Common myeloid progenitor, CD34-positive (primary cell): ENCODE measurements around the gene EIF5.

ENCODE experiments used
- CTCF ChIA-PET: fragments of 350-600 bp; sonication (Branson Sonifier 250); formaldehyde crosslinking; loops from one replicate; lab custom pipeline; 2021; ENCODE audit warnings: antibody characterized with exemption; lab: Charles Lee
- POLR2A ChIA-PET: fragments of 350-600 bp; sonication (Branson Sonifier 250); formaldehyde crosslinking; loops from one replicate; lab custom pipeline; 2021; ENCODE audit warnings: antibody characterized with exemption; lab: Charles Lee
- DNase-seq, 3 donors: peaks; one replicate each; pipeline versions ENCODE4 v3.0.0 to v3.0.0-alpha.2; 2013
- H3K27ac ChIP-seq, 2 experiments: 1 replicate in 1 of 2; 2 replicates in 1 of 2; pipeline ENCODE4 v1.7.0; 2013; ENCODE audit warnings: inconsistent platforms in 2 of 2, low read length in 2 of 2, mild to moderate bottlenecking in 2 of 2, low read depth in 1 of 2, moderate library complexity in 1 of 2; ENCODE audit not compliant: severe bottlenecking in 2 of 2, insufficient read depth in 1 of 2, poor library complexity in 1 of 2
- H3K27me3 ChIP-seq, 5 experiments: replicated peaks in 2 of 5; 1 replicate in 3 of 5; 2 replicates in 2 of 5; pipeline versions ENCODE4 v1.6.1 to v1.7.0; 2013; ENCODE audit warnings: low read length in 4 of 5, mild to moderate bottlenecking in 2 of 5, moderate library complexity in 2 of 5, inconsistent platforms in 1 of 5; ENCODE audit not compliant: insufficient read depth in 5 of 5, control insufficient read depth in 4 of 5
- H3K36me3 ChIP-seq, 4 experiments: 1 replicate in 2 of 4; 2 replicates in 2 of 4; pipeline versions ENCODE4 v1.6.1 to v1.7.0; 2013; ENCODE audit warnings: low read length in 3 of 4, control low read depth in 1 of 4, mild to moderate bottlenecking in 1 of 4; ENCODE audit not compliant: control insufficient read depth in 4 of 4, insufficient read depth in 4 of 4
- H3K4me1 ChIP-seq, 4 experiments: 1 replicate in 3 of 4; 2 replicates in 1 of 4; pipeline versions ENCODE4 v1.6.1 to v1.7.1; 2013; ENCODE audit warnings: low read length in 3 of 4, mild to moderate bottlenecking in 3 of 4, control low read depth in 1 of 4, inconsistent platforms in 1 of 4, moderate library complexity in 1 of 4; ENCODE audit not compliant: control insufficient read depth in 4 of 4, insufficient read depth in 4 of 4; ENCODE audit errors: control extremely low read depth in 1 of 4
- H3K4me3 ChIP-seq, 7 experiments: 1 replicate in 4 of 7; 2 replicates in 3 of 7; pipeline versions ENCODE4 v1.5.1 to v1.7.0; 2013; ENCODE audit warnings: mild to moderate bottlenecking in 7 of 7, low read length in 6 of 7, moderate library complexity in 6 of 7, inconsistent platforms in 2 of 7, low read depth in 2 of 7, control low read depth in 1 of 7; ENCODE audit not compliant: insufficient read depth in 4 of 7, control insufficient read depth in 1 of 7; ENCODE audit errors: extremely low read depth in 1 of 7
- H3K9me3 ChIP-seq, 5 experiments: 1 replicate in 4 of 5; 2 replicates in 1 of 5; pipeline versions ENCODE4 v1.6.1 to v1.7.1; 2013; ENCODE audit warnings: low read length in 4 of 5, mild to moderate bottlenecking in 2 of 5, inconsistent platforms in 1 of 5, low read depth in 1 of 5, moderate library complexity in 1 of 5; ENCODE audit not compliant: control insufficient read depth in 4 of 5, insufficient read depth in 2 of 5; ENCODE audit errors: control extremely low read depth in 1 of 5
- WGBS: methylation state at CpG from one replicate; pipeline ENCODE4 v1.1.5; 2013; ENCODE audit not compliant: insufficient coverage; 5-methylcytosine and 5-hydroxymethylcytosine counted together

EIF5 gene

GRCh38 chr14:103290056-103290455, 44.0 kb upstream of the EIF5 start:
- POLR2A ChIA-PET = no interaction called here
- CTCF ChIA-PET = interaction anchor here (0.7 to 9.2 kb wide), 4 partner anchors 9 to 216 kb away, joined by 3 to 89 read pairs (median 7); no protein-coding TSS in a partner anchor
- peaks cover 2 to 49% (median 15%) of the 10 kb centered on the region in 5 experiments for H3K27me3 ChIP-seq

GRCh38 chr14:103290494-103290893, 43.5 kb upstream of the EIF5 start:
- Histone ChIP-seq H3K27me3 (peaks cover 2 to 45% (median 15%) of the 10 kb centered on the region in 5 experiments), H3K4me1 (no peaks in the 10 kb centered on the region), H3K9me3 (no peaks in the 10 kb centered on the region), H3K27ac (no peak overlapping the region), H3K4me3 (no peak overlapping the region), H3K36me3 (no peaks in the 10 kb centered on the region)
- WGBS = 91% methylated on average over 4 of the region's 5 CpGs
- ChIA-PET CTCF (interaction anchor here (0.9 to 9.2 kb wide), 5 partner anchors 8 to 216 kb away, joined by 3 to 89 read pairs (median 11); no protein-coding TSS in a partner anchor), POLR2A (no interaction called here)
- DNase-seq = no peak

More at GRCh38 chr14:103290056-103290455, 44.0 kb upstream of the EIF5 start:
- H3K4me1 ChIP-seq = no peaks in the 10 kb centered on the region
- no peaks in the 10 kb centered on the region for H3K9me3 ChIP-seq
- no peaks in the 10 kb centered on the region for H3K36me3 ChIP-seq
- H3K27ac ChIP-seq = no peak overlapping the region
- 92% methylated on average over 2 of the region's 4 CpGs for WGBS
- H3K4me3 ChIP-seq = no peak overlapping the region
- no peak for DNase-seq

GRCh38 chr14:103290961-103291360, 43.1 kb upstream of the EIF5 start:
- CTCF ChIA-PET = interaction anchor here (0.9 to 9.2 kb wide), 9 partner anchors 9 to 217 kb away, joined by 3 to 89 read pairs (median 3); no protein-coding TSS in a partner anchor
- no peak overlapping the region for H3K4me3 ChIP-seq
- H3K27ac ChIP-seq = no peak overlapping the region
- H3K36me3 ChIP-seq = no peaks in the 10 kb centered on the region
- POLR2A ChIA-PET = no interaction called here
- H3K9me3 ChIP-seq = no peaks in the 10 kb centered on the region
- H3K4me1 ChIP-seq = no peaks in the 10 kb centered on the region
- DNase-seq = no peak
- peaks cover 0 to 41% (median 15%) of the 10 kb centered on the region in 5 experiments for H3K27me3 ChIP-seq
- WGBS = 96% methylated on average over 3 of the region's 3 CpGs

GRCh38 chr14:103292426-103293374, 41.3 kb upstream of the EIF5 start:
- Histone ChIP-seq H3K9me3 (no peaks in the 10 kb centered on the region), H3K27me3 (peaks cover 0 to 27% (median 8%) of the 10 kb centered on the region in 5 experiments), H3K4me3 (no peak overlapping the region), H3K36me3 (no peaks in the 10 kb centered on the region), H3K4me1 (no peaks in the 10 kb centered on the region), H3K27ac (no peak overlapping the region)
- WGBS = 34% methylated on average over 8 of the region's 10 CpGs
- ChIA-PET POLR2A (no interaction called here), CTCF (interaction anchor here (0.7 to 9.2 kb wide), 14 partner anchors 10 to 218 kb away, joined by 3 to 89 read pairs (median 3); no protein-coding TSS in a partner anchor)
- peak; percentile 64 to 78 (median 70) for DNase-seq

GRCh38 chr14:103293465-103293864, 40.6 kb upstream of the EIF5 start:
- no peak overlapping the region for H3K27ac ChIP-seq
- CTCF ChIA-PET = interaction anchor here (0.8 to 9.2 kb wide), 7 partner anchors 11 to 189 kb away, joined by 3 to 89 read pairs (median 3); no protein-coding TSS in a partner anchor
- no peak for DNase-seq
- H3K4me3 ChIP-seq = no peak overlapping the region
- H3K4me1 ChIP-seq = no peaks in the 10 kb centered on the region
- WGBS = 90% methylated on average over 2 of the region's 7 CpGs
- H3K27me3 ChIP-seq = peaks cover 0 to 23% (median 8%) of the 10 kb centered on the region in 5 experiments
- POLR2A ChIA-PET = no interaction called here
- no peaks in the 10 kb centered on the region for H3K9me3 ChIP-seq
- H3K36me3 ChIP-seq = no peaks in the 10 kb centered on the region

GRCh38 chr14:103294091-103294490, 39.9 kb upstream of the EIF5 start:
- Histone ChIP-seq H3K4me1 (no peaks in the 10 kb centered on the region), H3K4me3 (no peak overlapping the region), H3K9me3 (no peaks in the 10 kb centered on the region), H3K36me3 (no peaks in the 10 kb centered on the region), H3K27ac (no peak overlapping the region), H3K27me3 (peaks cover 0 to 23% (median 8%) of the 10 kb centered on the region in 5 experiments)
- no peak for DNase-seq
- ChIA-PET CTCF (interaction anchor here (0.8 to 9.2 kb wide), 7 partner anchors 12 to 190 kb away, joined by 3 to 89 read pairs (median 3); no protein-coding TSS in a partner anchor), POLR2A (no interaction called here)
- WGBS = 94% methylated on average over 11 of the region's 11 CpGs
